GM12892 (cell line): ENCODE measurements around the gene KLK14.

Experiments
- POLR2A ChIP-seq: IDR thresholded peaks from 2 replicates; pipeline ENCODE4 v1.6.1; 2011; ENCODE audit warnings: low read depth, low read length, control low read depth
- POLR2AphosphoS5 ChIP-seq: IDR thresholded peaks from 2 replicates; pipeline ENCODE4 v1.6.1; 2011; ENCODE audit warnings: low read depth, low read length, control low read depth

DNA sequence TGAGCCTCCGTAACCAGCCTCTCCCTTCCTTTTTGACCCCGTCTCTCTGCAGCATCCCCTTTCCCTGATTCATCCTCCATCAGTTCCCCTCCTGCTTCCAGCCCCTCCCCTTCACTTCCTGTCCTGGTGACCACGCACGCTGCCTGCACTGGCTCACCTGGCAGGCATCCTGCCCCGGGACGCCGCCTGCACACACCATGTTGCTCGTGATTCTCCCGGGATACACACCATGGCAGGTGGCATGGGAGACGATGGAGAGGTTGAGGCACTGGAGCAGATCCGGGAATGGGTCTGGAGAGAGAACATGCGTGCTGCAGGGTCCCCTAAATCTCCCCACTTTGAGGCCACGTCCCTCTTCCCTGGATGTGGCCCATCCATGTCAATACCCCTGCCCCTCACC lies 52.1 kb downstream of the KLK14 start:
- no peak for TF ChIP-seq POLR2A
- no peak for TF ChIP-seq POLR2AphosphoS5
